Ovary (tissue), 3 donors: Measurements from ENCODE around the gene KRTAP12-1.

Experiments
- POLR2A ChIP-seq: fragments of 450-650 bp; IDR thresholded peaks from one replicate; pipeline ENCODE4 v1.6.1; 2017; ENCODE audit warnings: antibody characterized with exemption, mild to moderate bottlenecking, moderate library complexity
- TF ChIP-seq, protein P1 (sequence below), 3 donors: fragments of 450-650 bp in 2 of 3; fragments of 200-600 bp in 1 of 3; IDR thresholded peaks; one replicate each; pipeline versions ENCODE4 v1.5.1 to v1.8.0; 2016 to 2022; ENCODE audit warnings: antibody characterized with exemption in 3 of 3, mild to moderate bottlenecking in 1 of 3
- donor health status: DM: no; HTN: no; CAD: no.

DNA sequence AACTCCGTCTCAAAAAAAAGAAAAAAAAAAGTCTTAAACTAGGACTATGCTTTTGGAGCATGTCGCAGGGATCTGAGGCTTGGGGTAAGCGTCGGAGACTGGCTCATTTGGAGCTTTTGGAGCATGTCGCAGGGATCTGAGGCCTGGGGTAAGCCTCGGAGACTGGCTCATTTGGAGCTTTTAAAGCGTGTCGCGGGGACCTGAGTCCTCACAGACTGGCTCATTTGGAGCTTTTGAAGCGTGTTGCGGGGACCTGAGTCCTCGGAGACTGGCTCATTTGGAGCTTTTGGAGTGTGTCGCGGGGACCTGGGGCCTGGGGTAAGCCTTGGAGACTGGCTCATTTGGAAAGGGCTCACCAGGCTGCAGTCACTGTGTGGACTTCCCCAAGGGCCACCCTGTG lies 43.0 kb upstream of the KRTAP12-1 start:
- TF ChIP-seq POLR2A, result no peak
- TF ChIP-seq, protein P1, sequence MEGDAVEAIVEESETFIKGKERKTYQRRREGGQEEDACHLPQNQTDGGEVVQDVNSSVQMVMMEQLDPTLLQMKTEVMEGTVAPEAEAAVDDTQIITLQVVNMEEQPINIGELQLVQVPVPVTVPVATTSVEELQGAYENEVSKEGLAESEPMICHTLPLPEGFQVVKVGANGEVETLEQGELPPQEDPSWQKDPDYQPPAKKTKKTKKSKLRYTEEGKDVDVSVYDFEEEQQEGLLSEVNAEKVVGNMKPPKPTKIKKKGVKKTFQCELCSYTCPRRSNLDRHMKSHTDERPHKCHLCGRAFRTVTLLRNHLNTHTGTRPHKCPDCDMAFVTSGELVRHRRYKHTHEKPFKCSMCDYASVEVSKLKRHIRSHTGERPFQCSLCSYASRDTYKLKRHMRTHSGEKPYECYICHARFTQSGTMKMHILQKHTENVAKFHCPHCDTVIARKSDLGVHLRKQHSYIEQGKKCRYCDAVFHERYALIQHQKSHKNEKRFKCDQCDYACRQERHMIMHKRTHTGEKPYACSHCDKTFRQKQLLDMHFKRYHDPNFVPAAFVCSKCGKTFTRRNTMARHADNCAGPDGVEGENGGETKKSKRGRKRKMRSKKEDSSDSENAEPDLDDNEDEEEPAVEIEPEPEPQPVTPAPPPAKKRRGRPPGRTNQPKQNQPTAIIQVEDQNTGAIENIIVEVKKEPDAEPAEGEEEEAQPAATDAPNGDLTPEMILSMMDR (IDR thresholded peaks at IDR 0.05), result no peak
